OCI-LY7 (cell line): ENCODE data around the gene TPPP3. TPM values are rescaled to one million over a fixed set of nuclear protein-coding genes. Genes with fewer than 3 reads are reported as not detected.

Source experiments
- BruUV-seq: library from RNA; stranded (reverse); fragments of 400-500 nt; replicated peaks from 2 replicates; lab custom pipeline; 2021; lab: Mats Ljungman, UMichigan
- CTCF ChIA-PET: fragments of 300-600 bp; sonication (Branson Sonifier 250); formaldehyde crosslinking; loops from one replicate; lab custom pipeline; 2022; ENCODE audit warnings: antibody characterized with exemption; ENCODE audit not compliant: unreplicated experiment; lab: Charles Lee
- POLR2A ChIA-PET: fragments of 300-600 bp; sonication (Branson Sonifier 250); formaldehyde crosslinking; loops from one replicate; lab custom pipeline; 2022; ENCODE audit warnings: antibody characterized with exemption; lab: Charles Lee
- DNase-seq: peaks from one replicate; pipeline ENCODE4 v3.0.0-alpha.2; 2015; ENCODE audit warnings: low spot score
- H2AFZ ChIP-seq: fragments of 200-600 bp; sonication (generic), shearing (Covaris generic); 2 replicates; pipeline ENCODE4 v1.6.1; 2014; ENCODE audit warnings: mild to moderate bottlenecking, antibody characterized with exemption, low read length, moderate library complexity
- H3K27ac ChIP-seq: fragments of 200-600 bp; sonication (generic); 2 replicates; pipeline ENCODE4 v1.5.1; 2014; ENCODE audit warnings: mixed run types, low read depth, mild to moderate bottlenecking, moderate library complexity, low read length, inconsistent platforms; ENCODE audit not compliant: poor library complexity, severe bottlenecking
- H3K36me3 ChIP-seq: fragments of 200-600 bp; sonication (generic); 2 replicates; pipeline ENCODE4 v1.6.1; 2014; ENCODE audit warnings: mild to moderate bottlenecking, antibody characterized with exemption, low read length, moderate library complexity, mixed read lengths; ENCODE audit not compliant: insufficient read depth
- H3K4me1 ChIP-seq: fragments of 200-600 bp; sonication (generic); 2 replicates; pipeline ENCODE4 v1.5.1; 2014; ENCODE audit warnings: mild to moderate bottlenecking, low read length; ENCODE audit not compliant: insufficient read depth, poor library complexity, severe bottlenecking
- H3K4me2 ChIP-seq: fragments of 200-600 bp; sonication (generic); 2 replicates; pipeline ENCODE4 v1.6.1; 2014; ENCODE audit warnings: mild to moderate bottlenecking, low read length
- H3K4me3 ChIP-seq: fragments of 200-600 bp; sonication (generic); 2 replicates; pipeline ENCODE4 v1.5.1; 2014; ENCODE audit warnings: mild to moderate bottlenecking, low read depth, low read length; ENCODE audit not compliant: poor library complexity, severe bottlenecking
- H3K79me2 ChIP-seq: fragments of 200-600 bp; sonication (generic); 2 replicates; pipeline ENCODE4 v1.6.1; 2016; ENCODE audit warnings: low read depth, mild to moderate bottlenecking, low read length, moderate library complexity, mixed read lengths; ENCODE audit not compliant: insufficient read depth
- H3K9me2 ChIP-seq: fragments of 200-600 bp; sonication (generic); 2 replicates; pipeline ENCODE4 v1.6.1; 2016; ENCODE audit warnings: mild to moderate bottlenecking, low read length, mixed read lengths; ENCODE audit not compliant: insufficient read depth
- H3K9me3 ChIP-seq: fragments of 200-600 bp; sonication (generic); 2 replicates; pipeline ENCODE4 v1.6.1; 2014; ENCODE audit warnings: mild to moderate bottlenecking, mixed run types, low read length, mixed read lengths
- H4K20me1 ChIP-seq: fragments of 200-600 bp; sonication (generic); 2 replicates; pipeline ENCODE4 v1.6.1; 2014; ENCODE audit warnings: mild to moderate bottlenecking, antibody characterized with exemption, low read length, moderate library complexity, mixed read lengths; ENCODE audit not compliant: insufficient read depth
- CTCF ChIP-seq: fragments of 200-600 bp; sonication (generic); conservative IDR thresholded peaks from 2 replicates; pipeline ENCODE4 v1.5.1; 2014; ENCODE audit warnings: mild to moderate bottlenecking, antibody characterized with exemption, low read length, moderate library complexity, mixed read lengths
- EZH2phosphoT487 ChIP-seq: fragments of 200-600 bp; sonication (generic); IDR thresholded peaks from 2 replicates; pipeline ENCODE4 v1.6.1; 2018; ENCODE audit warnings: low read depth, borderline replicate concordance, mild to moderate bottlenecking, mixed run types, antibody characterized with exemption, low read length, moderate library complexity, mixed read lengths
- intact Hi-C: fragments of 100-400 bp; cut with micrococcal nuclease; formaldehyde crosslinking; loops from one replicate; pipeline ENCODE4 v1.10.0; 2022; ENCODE audit not compliant: unreplicated experiment
- total RNA-seq, 2 experiments: library from RNA; depleted of rRNA in 1 of 2; stranded (reverse); fragments of >200 nt in 1 of 2; shearing (Covaris generic) in 1 of 2; gene quantifications; 2 replicates each; pipeline ENCODE4 v1.2.3, GENCODE V29; 2014 to 2022

Gene TPPP3
- total RNA-seq, 2 experiments from 2014 or later = not detected

- Histone ChIP-seq H3K4me1 (no peaks in the 10 kb centered on the region), H3K9me3 (no peaks in the 10 kb centered on the region), H3K79me2 (no peaks in the 10 kb centered on the region), H3K9me2 (no peaks in the 10 kb centered on the region), H2AFZ (no peak overlapping the region), H4K20me1 (no peaks in the 10 kb centered on the region), H3K36me3 (no peaks in the 10 kb centered on the region), H3K4me2 (no peak overlapping the region), H3K27ac (no peak overlapping the region), H3K4me3 (no peak overlapping the region)
- no peak for TF ChIP-seq EZH2phosphoT487
- TF ChIP-seq CTCF = no peak
- no TSS peak for BruUV-seq
- intact Hi-C loops = no loop called here
- no peak for DNase-seq
- ChIA-PET CTCF (no interaction called here), POLR2A (interaction anchor here (0.6 kb wide), 2 partner anchors 63 to 258 kb away, joined by 4 to 6 read pairs; no protein-coding TSS in a partner anchor)
These were observed 27.7 kb upstream of the TPPP3 start for GRCh38 chr16:67421030-67421429.

GRCh38 chr16:67419931-67420330, 26.6 kb upstream of the TPPP3 start:
- Histone ChIP-seq H3K4me1 (no peaks in the 10 kb centered on the region), H3K9me3 (no peaks in the 10 kb centered on the region), H3K27ac (no peak overlapping the region), H3K36me3 (no peaks in the 10 kb centered on the region), H3K4me3 (no peak overlapping the region), H4K20me1 (no peaks in the 10 kb centered on the region), H3K9me2 (no peaks in the 10 kb centered on the region), H3K4me2 (no peak overlapping the region), H3K79me2 (no peaks in the 10 kb centered on the region), H2AFZ (no peak overlapping the region)
- TF ChIP-seq EZH2phosphoT487 = no peak
- no peak for TF ChIP-seq CTCF
- POLR2A ChIA-PET = interaction anchor here (0.6 to 0.7 kb wide), 2 partner anchors 173 to 288 kb away, joined by 3 read pairs; no protein-coding TSS in a partner anchor
- CTCF ChIA-PET = interaction anchor here (0.6 kb wide), 1 partner anchor 8 kb away, joined by 3 read pairs; no protein-coding TSS in a partner anchor
- intact Hi-C loops = no loop called here
- BruUV-seq = no TSS peak
- no peak for DNase-seq

- Histone ChIP-seq H3K9me3 (no peaks in the 10 kb centered on the region), H3K4me3 (no peak overlapping the region), H3K9me2 (no peaks in the 10 kb centered on the region), H4K20me1 (no peaks in the 10 kb centered on the region), H2AFZ (no peak overlapping the region), H3K36me3 (no peaks in the 10 kb centered on the region), H3K4me1 (no peaks in the 10 kb centered on the region), H3K79me2 (no peaks in the 10 kb centered on the region), H3K4me2 (no peak overlapping the region), H3K27ac (no peak overlapping the region)
- no TSS peak for BruUV-seq
- CTCF ChIA-PET = interaction anchor here (0.6 kb wide), 1 partner anchor 9 kb away, joined by 3 read pairs; no protein-coding TSS in a partner anchor
- DNase-seq = no peak
- POLR2A ChIA-PET = no interaction called here
- no peak for TF ChIP-seq CTCF
- no peak for TF ChIP-seq EZH2phosphoT487
- intact Hi-C loops = no loop called here
These were observed 26.2 kb upstream of the TPPP3 start for GRCh38 chr16:67419502-67419901.
